Measurements from ENCODE around the gene ZFP36. TPM values are rescaled to one million over a fixed set of nuclear protein-coding genes. Genes with fewer than 3 reads are reported as not detected.

The ZFP36 gene
- total and polyA plus RNA-seq, 12 donors: 5.7 to 193 (median 86.7) TPM

GRCh38 chr19:39405958-39406655, 540 bp upstream of the ZFP36 start:
- DNase-seq: no peak
- peaks cover 0 to 16% of the 10 kb centered on the region in 2 donors for H3K36me3 ChIP-seq (replicated peaks in 1 of 2)
- H3K27ac ChIP-seq: peak overlapping the region; percentile 89 to 97 (median 96)
- intact Hi-C loops (cut with DNase I): no loop called here
- H3K27me3 ChIP-seq: no peaks in the 10 kb centered on the region
- 14 to 23% (median 17%) methylated on average over 16 to 22 of the region's 22 CpGs for WGBS, 4 donors
- H3K9me3 ChIP-seq (replicated peaks in 1 of 3): no peaks in the 10 kb centered on the region
- H3K4me3 ChIP-seq: peak overlapping the region in 2 of 4 donors; percentile 82 to 95
- TF ChIP-seq POLR2A (IDR thresholded peaks at IDR 0.05): no peak
- TF ChIP-seq, protein P1, sequence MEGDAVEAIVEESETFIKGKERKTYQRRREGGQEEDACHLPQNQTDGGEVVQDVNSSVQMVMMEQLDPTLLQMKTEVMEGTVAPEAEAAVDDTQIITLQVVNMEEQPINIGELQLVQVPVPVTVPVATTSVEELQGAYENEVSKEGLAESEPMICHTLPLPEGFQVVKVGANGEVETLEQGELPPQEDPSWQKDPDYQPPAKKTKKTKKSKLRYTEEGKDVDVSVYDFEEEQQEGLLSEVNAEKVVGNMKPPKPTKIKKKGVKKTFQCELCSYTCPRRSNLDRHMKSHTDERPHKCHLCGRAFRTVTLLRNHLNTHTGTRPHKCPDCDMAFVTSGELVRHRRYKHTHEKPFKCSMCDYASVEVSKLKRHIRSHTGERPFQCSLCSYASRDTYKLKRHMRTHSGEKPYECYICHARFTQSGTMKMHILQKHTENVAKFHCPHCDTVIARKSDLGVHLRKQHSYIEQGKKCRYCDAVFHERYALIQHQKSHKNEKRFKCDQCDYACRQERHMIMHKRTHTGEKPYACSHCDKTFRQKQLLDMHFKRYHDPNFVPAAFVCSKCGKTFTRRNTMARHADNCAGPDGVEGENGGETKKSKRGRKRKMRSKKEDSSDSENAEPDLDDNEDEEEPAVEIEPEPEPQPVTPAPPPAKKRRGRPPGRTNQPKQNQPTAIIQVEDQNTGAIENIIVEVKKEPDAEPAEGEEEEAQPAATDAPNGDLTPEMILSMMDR (IDR thresholded peaks at IDR 0.05): no peak
- H3K4me1 ChIP-seq (replicated peaks in 1 of 2): peaks cover 36 to 61% of the 10 kb centered on the region in 2 donors

DNA sequence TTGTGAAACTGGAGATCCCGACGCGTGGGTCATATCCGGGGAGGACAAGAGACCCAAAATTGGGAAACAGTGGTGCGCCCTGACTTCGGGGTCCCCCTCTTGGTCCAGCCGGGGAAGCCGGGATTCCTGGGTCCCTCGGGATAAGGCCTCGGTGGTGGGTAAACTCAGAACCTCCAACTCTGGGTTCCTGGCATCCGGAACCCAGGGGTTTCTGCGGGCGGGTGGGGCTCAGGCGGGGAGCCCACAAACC, 688 bp downstream of the ZFP36 start:
- Histone ChIP-seq H3K9me3 (replicated peaks in 1 of 3) (no peaks in the 10 kb centered on the region), H3K27me3 (no peaks in the 10 kb centered on the region), H3K4me1 (replicated peaks in 1 of 2) (peaks cover 26 to 54% of the 10 kb centered on the region in 2 donors), H3K4me3 (peak overlapping the region; percentile 80 to 96 (median 88)), H3K27ac (peak overlapping the region; percentile 89 to 97 (median 96)), H3K36me3 (replicated peaks in 1 of 2) (peaks cover 0 to 16% of the 10 kb centered on the region in 2 donors)
- 0 to 4% (median 2%) methylated on average over 4 to 14 of the region's 14 CpGs for WGBS, 4 donors
- intact Hi-C loops (cut with DNase I): no loop called here
- TF ChIP-seq POLR2A (IDR thresholded peaks at IDR 0.05): no peak
- TF ChIP-seq, protein P1 (IDR thresholded peaks at IDR 0.05): no peak
- DNase-seq: peak in 1 of 7 donors; percentile 49

DNA sequence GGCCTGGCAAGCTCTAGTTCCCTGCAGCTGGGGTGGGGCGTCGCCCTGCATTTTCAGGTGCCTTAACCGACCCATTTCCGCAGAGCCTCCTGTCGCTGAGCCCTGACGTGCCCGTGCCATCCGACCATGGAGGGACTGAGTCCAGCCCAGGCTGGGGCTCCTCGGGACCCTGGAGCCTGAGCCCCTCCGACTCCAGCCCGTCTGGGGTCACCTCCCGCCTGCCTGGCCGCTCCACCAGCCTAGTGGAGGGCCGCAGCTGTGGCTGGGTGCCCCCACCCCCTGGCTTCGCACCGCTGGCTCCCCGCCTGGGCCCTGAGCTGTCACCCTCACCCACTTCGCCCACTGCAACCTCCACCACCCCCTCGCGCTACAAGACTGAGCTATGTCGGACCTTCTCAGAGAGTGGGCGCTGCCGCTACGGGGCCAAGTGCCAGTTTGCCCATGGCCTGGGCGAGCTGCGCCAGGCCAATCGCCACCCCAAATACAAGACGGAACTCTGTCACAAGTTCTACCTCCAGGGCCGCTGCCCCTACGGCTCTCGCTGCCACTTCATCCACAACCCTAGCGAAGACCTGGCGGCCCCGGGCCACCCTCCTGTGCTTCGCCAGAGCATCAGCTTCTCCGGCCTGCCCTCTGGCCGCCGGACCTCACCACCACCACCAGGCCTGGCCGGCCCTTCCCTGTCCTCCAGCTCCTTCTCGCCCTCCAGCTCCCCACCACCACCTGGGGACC, 1.2 kb downstream of the ZFP36 start:
- H3K27me3 ChIP-seq: no peaks in the 10 kb centered on the region
- no peaks in the 10 kb centered on the region for H3K9me3 ChIP-seq (replicated peaks in 1 of 3)
- peak; percentile 35 to 44 for TF ChIP-seq POLR2A (IDR thresholded peaks at IDR 0.05)
- TF ChIP-seq, protein P1 (IDR thresholded peaks at IDR 0.05): no peak
- peaks cover 0 to 16% of the 10 kb centered on the region in 2 donors for H3K36me3 ChIP-seq (replicated peaks in 1 of 2)
- peak overlapping the region; percentile 89 to 97 (median 96) for H3K27ac ChIP-seq
- intact Hi-C loops (cut with DNase I): no loop called here
- H3K4me3 ChIP-seq: peak overlapping the region; percentile 80 to 96 (median 88)
- DNase-seq: peak in 4 of 7 donors; percentile 39 to 61 (median 54)
- H3K4me1 ChIP-seq (replicated peaks in 1 of 2): peaks cover 22 to 49% of the 10 kb centered on the region in 2 donors
- WGBS, 4 donors: 13 to 51% (median 35%) methylated on average over 10 to 40 of the region's 40 CpGs

DNA sequence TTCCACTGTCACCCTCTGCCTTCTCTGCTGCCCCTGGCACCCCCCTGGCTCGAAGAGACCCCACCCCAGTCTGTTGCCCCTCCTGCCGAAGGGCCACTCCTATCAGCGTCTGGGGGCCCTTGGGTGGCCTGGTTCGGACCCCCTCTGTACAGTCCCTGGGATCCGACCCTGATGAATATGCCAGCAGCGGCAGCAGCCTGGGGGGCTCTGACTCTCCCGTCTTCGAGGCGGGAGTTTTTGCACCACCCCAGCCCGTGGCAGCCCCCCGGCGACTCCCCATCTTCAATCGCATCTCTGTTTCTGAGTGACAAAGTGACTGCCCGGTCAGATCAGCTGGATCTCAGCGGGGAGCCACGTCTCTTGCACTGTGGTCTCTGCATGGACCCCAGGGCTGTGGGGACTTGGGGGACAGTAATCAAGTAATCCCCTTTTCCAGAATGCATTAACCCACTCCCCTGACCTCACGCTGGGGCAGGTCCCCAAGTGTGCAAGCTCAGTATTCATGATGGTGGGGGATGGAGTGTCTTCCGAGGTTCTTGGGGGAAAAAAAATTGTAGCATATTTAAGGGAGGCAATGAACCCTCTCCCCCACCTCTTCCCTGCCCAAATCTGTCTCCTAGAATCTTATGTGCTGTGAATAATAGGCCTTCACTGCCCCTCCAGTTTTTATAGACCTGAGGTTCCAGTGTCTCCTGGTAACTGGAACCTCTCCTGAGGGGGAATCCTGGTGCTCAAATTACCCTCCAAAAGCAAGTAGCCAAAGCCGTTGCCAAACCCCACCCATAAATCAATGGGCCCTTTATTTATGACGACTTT, 2.0 kb downstream of the ZFP36 start:
- Histone ChIP-seq H3K4me1 (replicated peaks in 1 of 2) (peaks cover 14 to 42% of the 10 kb centered on the region in 2 donors), H3K9me3 (replicated peaks in 1 of 3) (no peaks in the 10 kb centered on the region), H3K27me3 (no peaks in the 10 kb centered on the region), H3K4me3 (peak overlapping the region; percentile 27 to 95 (median 81)), H3K36me3 (replicated peaks in 1 of 2) (peaks cover 0 to 16% of the 10 kb centered on the region in 2 donors), H3K27ac (peak overlapping the region; percentile 89 to 97 (median 96))
- peak in 4 of 7 donors; percentile 42 to 61 (median 54) for DNase-seq
- intact Hi-C loops (cut with DNase I): no loop called here
- WGBS, 4 donors: 40 to 63% (median 46%) methylated on average over 16 to 20 of the region's 20 CpGs
- TF ChIP-seq POLR2A (IDR thresholded peaks at IDR 0.05): peak; percentile 26 to 27
- TF ChIP-seq, protein P1 (IDR thresholded peaks at IDR 0.05): no peak

All from adrenal gland (tissue), 12 donors.